ENCODE data around the gene CACFD1. TPM values are rescaled to one million over a fixed set of nuclear protein-coding genes. Genes with fewer than 3 reads are reported as not detected.

CACFD1 gene
- total RNA-seq, 2 experiments from 2014 or later: 3.7 to 3.8 TPM

GRCh38 chr9:133460405-133461175 lies 812 bp downstream of the CACFD1 start:
- ATAC-seq (ENCODE audit: poor library complexity) (peak; percentile 30), DNase-seq (peak in 10 of 14 experiments; percentile 15 to 83 (median 43))
- peaks cover 4% of the 10 kb centered on the region for H3K36me3 Mint-ChIP-seq (ENCODE audit: low read depth)
- peak overlapping the region; percentile 97 for H3K27ac Mint-ChIP-seq
- H3K27ac ChIP-seq (ENCODE audit: low read depth in 1 of 2, low read length in 2 of 2): peak overlapping the region in 1 of 2 donors; percentile 82
- no peaks in the 10 kb centered on the region for H3K9me3 Mint-ChIP-seq
- intact Hi-C loops (cut with DNase I, micrococcal nuclease): loop anchor here in 1 of 2 experiments (1.0 to 10.0 kb wide), 3 partner anchors 17 to 564 kb away; partner anchors contain the start of genes BRD3OS, STKLD1 and SURF4
- H3K9me3 ChIP-seq (ENCODE audit: control insufficient read depth in 1 of 2, insufficient read depth in 1 of 2, low read length in 2 of 2): no peaks in the 10 kb centered on the region
- no peaks in the 10 kb centered on the region for H3K27me3 Mint-ChIP-seq
- H3K36me3 ChIP-seq (ENCODE audit: insufficient read depth, low read length): no peaks in the 10 kb centered on the region
- peak overlapping the region; percentile 81 for H3K4me3 Mint-ChIP-seq
- H3K4me1 Mint-ChIP-seq (ENCODE audit: low read depth): peaks cover 23% of the 10 kb centered on the region
- H3K27me3 ChIP-seq (ENCODE audit: control insufficient read depth in 1 of 2, insufficient read depth in 2 of 2, low read length in 2 of 2): no peaks in the 10 kb centered on the region
- peak overlapping the region; percentile 69 for H3K4me3 ChIP-seq (ENCODE audit: low read length)
- H3K4me1 ChIP-seq (ENCODE audit: insufficient read depth, low read length): peaks cover 18% of the 10 kb centered on the region
- no peak for TF ChIP-seq CTCF (IDR thresholded peaks at IDR 0.05)
- CTCF ChIA-PET: interaction anchor here (0.9 to 1.5 kb wide), 3 partner anchors 24 to 313 kb away, joined by 3 to 4 read pairs (median 3); no protein-coding TSS in a partner anchor
- POLR2A ChIA-PET: interaction anchor here (0.9 to 2.4 kb wide), 3 partner anchors 43 to 430 kb away, joined by 3 to 11 read pairs (median 10); partner anchors contain the start of genes GTF3C5 and REXO4

- Mint-ChIP-seq H3K9me3 (no peaks in the 10 kb centered on the region), H3K4me1 (ENCODE audit: low read depth) (peaks cover 23% of the 10 kb centered on the region), H3K27ac (peak overlapping the region; percentile 97), H3K36me3 (ENCODE audit: low read depth) (peaks cover 4% of the 10 kb centered on the region), H3K4me3 (no peak overlapping the region), H3K27me3 (no peaks in the 10 kb centered on the region)
- no peaks in the 10 kb centered on the region for H3K9me3 ChIP-seq (ENCODE audit: control insufficient read depth in 1 of 2, insufficient read depth in 1 of 2, low read length in 2 of 2)
- DNase-seq (no peak), ATAC-seq (ENCODE audit: poor library complexity) (no peak)
- no peak overlapping the region for H3K27ac ChIP-seq (ENCODE audit: low read depth in 1 of 2, low read length in 2 of 2)
- CTCF ChIA-PET: no interaction called here
- no peaks in the 10 kb centered on the region for H3K36me3 ChIP-seq (ENCODE audit: insufficient read depth, low read length)
- POLR2A ChIA-PET: no interaction called here
- intact Hi-C loops (cut with DNase I, micrococcal nuclease): loop anchor here in 1 of 2 experiments (5.0 to 10.0 kb wide), 2 partner anchors 85 to 563 kb away; partner anchors contain the start of genes BRD3OS, STKLD1 and SURF4
- H3K4me3 ChIP-seq (ENCODE audit: low read length): no peak overlapping the region
- TF ChIP-seq CTCF (IDR thresholded peaks at IDR 0.05): no peak
- peaks cover 18% of the 10 kb centered on the region for H3K4me1 ChIP-seq (ENCODE audit: insufficient read depth, low read length)
- H3K27me3 ChIP-seq (ENCODE audit: control insufficient read depth in 1 of 2, insufficient read depth in 2 of 2, low read length in 2 of 2): no peaks in the 10 kb centered on the region
Measured at GRCh38 chr9:133461975-133462374, 2.2 kb downstream of the CACFD1 start.

- H3K9me3 Mint-ChIP-seq: no peaks in the 10 kb centered on the region
- no peaks in the 10 kb centered on the region for H3K36me3 ChIP-seq (ENCODE audit: insufficient read depth, low read length)
- H3K4me3 ChIP-seq (ENCODE audit: low read length): no peak overlapping the region
- H3K36me3 Mint-ChIP-seq (ENCODE audit: low read depth): peaks cover 4% of the 10 kb centered on the region
- H3K4me3 Mint-ChIP-seq: no peak overlapping the region
- no peaks in the 10 kb centered on the region for H3K27me3 Mint-ChIP-seq
- no peak for TF ChIP-seq CTCF (IDR thresholded peaks at IDR 0.05)
- intact Hi-C loops (cut with DNase I, micrococcal nuclease): loop anchor here in 1 of 2 experiments (5.0 to 10.0 kb wide), 2 partner anchors 86 to 561 kb away; partner anchors contain the start of genes BRD3OS, STKLD1 and SURF4
- ATAC-seq (ENCODE audit: poor library complexity) (no peak), DNase-seq (peak in 3 of 14 experiments; percentile 24 to 54 (median 41))
- no peak overlapping the region for H3K27ac Mint-ChIP-seq
- H3K27ac ChIP-seq (ENCODE audit: low read depth in 1 of 2, low read length in 2 of 2): no peak overlapping the region
- H3K4me1 ChIP-seq (ENCODE audit: insufficient read depth, low read length): peaks cover 18% of the 10 kb centered on the region
- no peaks in the 10 kb centered on the region for H3K27me3 ChIP-seq (ENCODE audit: control insufficient read depth in 1 of 2, insufficient read depth in 2 of 2, low read length in 2 of 2)
- ChIA-PET POLR2A (no interaction called here), CTCF (interaction anchor here (0.9 kb wide), 1 partner anchor 11 kb away, joined by 3 read pairs; no protein-coding TSS in a partner anchor)
- peaks cover 23% of the 10 kb centered on the region for H3K4me1 Mint-ChIP-seq (ENCODE audit: low read depth)
- H3K9me3 ChIP-seq (ENCODE audit: control insufficient read depth in 1 of 2, insufficient read depth in 1 of 2, low read length in 2 of 2): no peaks in the 10 kb centered on the region
Measured at GRCh38 chr9:133463234-133463863, 3.6 kb downstream of the CACFD1 start.

Data from CD4-positive, alpha-beta T cell (primary cell).